Activated CD8-positive, alpha-beta memory T cell treated with anti-CD3 and anti-CD28 coated beads for 4 hours (primary cell): Measurements from ENCODE around the gene CTNNBL1.
"Not testable (repeated sequence)": the region's sequence is repeated elsewhere in the genome, so short reads cannot be mapped to it uniquely, and the experiment has no call there.

Source experiments
- DNase-seq, 2 donors: peaks; one replicate each; pipeline ENCODE4 v3.0.0-alpha.2; 2020; ENCODE audit warnings: low read depth in 2 of 2

CTNNBL1 gene

DNA sequence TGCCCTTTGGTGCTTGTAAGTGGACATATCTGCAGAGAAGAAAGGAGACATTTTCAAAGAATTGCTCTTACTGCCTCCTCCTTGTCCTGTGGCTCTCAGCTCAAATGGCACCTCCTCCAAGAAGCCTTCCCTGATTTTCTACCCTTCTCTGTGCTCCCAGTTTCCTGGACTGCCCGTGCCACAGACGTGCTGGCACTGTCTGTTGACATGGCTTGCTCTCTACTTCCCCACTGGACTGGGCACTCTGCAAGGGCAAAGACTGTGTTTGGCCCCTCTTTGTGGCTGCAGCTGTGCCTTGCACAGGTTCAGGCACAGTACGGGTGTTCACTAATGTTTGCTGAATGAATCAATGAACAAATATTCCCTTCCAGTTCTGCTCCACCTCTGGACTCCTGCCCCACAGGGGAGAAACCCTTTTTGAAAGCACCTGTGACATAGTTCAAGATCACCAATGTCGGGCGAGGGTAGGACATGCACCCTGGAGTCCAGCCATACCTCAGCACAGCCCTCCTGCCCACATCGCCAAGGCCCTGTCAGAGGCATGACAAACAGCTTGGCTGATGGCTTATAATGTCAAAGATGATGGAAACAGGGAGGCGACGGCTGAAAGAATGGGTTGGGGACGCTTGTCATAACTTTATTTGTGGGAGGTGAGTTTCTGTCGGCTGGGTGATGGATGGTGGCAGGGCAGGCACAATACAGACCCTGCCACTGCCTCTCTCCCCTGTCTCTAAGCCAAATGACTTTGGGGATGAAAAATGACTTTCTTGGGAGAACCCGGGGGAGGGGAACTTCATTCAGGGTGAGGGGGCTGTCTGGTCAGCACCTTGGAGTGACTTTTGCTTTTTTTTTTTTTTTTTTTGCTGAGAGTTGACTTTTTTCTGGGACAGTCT lies 15.6 kb upstream of the CTNNBL1 start:
- DNase-seq, result no peak

DNA sequence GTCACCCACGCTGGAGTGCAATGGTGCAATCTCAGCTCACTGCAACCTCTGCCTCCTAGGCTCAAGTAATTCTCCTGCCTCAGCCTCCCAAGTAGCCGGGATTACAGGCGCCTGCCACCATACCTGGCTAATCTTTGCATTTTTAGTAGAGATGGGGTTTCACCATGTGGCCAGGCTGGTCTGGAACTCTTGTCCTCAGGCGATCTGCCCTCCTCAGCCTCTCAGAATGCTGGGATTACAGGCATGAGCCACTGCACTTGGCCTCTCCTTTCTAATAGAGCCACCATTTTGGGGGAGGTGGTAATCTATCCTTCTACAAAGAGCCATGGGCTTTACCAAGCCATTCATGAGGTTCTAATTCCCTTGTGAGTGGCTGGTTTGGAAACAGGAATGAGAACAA lies 14.1 kb upstream of the CTNNBL1 start:
- DNase-seq, result not testable (repeated sequence)

DNA sequence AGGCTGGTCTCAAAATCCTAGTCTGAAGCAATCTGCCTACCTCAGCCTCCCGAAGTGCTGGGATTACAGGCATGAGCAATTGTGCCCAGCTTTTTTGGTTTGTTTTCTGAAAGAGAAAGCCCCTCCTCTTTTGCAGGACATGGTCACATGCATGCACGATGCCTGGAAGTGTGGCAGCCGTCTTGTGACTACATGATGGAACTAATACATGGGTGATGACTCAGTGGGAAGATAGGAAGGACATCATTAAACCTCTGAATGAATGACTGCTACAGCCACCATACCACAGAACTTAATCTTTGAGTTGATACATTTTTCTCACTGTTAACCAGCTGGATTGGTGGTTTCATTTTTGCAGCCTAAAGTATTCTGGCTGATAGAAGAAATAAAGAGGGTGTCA lies 13.4 kb upstream of the CTNNBL1 start:
- no peak for DNase-seq

DNA sequence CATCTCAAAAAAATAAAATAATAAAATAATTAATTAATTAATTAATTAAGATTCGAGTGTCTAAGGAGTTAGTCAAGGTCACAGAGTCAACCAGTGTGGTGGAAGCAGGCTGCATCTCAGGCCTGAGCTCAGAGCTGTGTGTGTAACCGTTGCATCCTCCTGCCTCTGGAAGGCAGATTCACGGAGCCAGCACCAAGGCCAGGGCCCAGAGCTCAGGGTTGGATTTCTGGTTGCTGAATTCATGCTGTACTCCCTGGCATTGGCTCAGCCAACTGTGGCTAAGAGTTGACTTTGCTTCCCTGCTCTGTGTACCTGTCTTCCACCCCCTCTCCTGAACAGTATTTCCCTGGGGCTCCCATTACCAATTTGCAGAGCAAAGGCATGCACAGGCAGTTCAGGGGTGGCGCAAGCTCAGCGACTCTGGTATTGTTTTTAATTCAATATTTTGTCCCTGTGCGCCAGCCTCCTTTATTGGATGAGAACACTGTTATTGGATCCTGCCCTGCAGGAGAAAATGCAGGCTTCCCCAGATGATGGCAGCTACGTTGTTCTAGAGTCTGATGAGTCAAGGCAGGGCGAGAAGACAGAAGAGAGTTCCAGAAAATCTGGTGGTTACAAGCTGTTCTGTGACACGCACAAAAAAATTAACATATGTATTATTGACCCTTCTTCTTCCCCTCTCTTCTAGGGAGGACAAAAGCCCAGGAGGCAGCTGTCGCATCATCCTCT lies 12.3 kb upstream of the CTNNBL1 start:
- no peak for DNase-seq

DNA sequence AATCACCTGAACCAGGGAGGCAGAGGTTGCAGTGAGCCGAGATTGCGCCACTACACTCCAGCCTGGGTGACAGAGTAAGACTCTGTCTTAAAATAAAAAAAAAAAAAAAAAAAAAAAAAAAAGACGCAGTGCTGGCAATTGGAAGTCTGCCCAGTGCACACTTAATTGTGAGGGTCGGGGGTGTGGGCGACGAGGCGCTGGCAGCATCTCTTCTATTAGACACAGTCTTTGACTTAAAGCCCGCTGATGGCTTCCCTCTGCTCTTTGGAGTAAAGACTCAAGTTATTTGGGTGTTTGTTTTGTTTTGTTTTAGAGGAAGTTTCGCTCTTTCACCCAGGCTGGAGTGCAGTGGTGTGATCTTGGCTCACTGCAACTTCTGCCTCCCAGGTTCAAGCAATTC lies 10.7 kb upstream of the CTNNBL1 start:
- DNase-seq, result not testable (repeated sequence)

DNA sequence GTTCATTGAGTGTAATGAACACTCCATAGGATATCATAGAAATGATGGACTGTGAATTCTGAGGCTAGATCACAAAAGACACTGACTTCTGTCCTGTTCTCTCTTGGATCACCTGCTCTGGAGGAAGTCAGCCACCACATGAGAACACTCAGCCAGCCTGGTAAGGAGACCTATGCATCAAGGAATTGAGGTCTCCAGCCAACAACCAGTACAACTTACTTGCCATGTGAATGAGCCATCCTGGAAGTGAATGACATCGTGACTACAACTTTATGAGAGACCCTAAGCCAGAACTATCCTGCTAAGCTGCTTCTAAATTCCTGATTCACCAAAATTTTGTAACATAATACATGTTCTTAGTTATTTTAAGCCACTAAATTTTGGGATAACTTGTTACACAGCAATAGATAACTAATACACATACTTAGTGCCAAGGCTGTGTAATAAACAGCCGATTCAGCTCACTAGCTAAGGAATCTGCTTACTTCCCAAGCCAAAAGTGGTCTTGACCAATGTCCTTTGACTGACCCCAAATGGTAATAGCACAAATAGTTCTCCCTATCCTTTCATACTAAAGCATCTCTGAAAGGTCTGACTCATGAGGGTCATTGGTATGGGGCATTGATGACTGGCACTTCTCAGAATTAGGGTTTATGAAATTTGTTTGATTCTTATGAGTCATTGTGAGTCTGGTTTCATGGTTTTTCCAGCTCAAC lies 6.9 kb upstream of the CTNNBL1 start:
- no peak for DNase-seq

DNA sequence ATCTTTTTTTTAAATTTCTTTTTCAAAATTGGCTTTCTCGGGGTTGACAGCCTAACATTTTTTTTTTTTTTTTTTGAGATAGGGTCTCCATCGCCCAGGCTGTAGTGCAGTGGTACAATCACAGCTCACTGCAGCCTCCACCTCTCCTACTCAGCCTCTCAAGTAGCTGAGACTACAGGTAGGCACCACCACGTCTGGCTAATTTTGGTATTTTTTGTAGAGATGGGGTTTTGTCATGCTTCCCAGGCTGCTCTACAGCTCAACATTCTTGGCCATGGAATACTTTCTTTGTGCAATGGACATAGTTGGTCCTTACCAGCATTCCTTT lies 6.4 kb upstream of the CTNNBL1 start:
- DNase-seq, result no peak

DNA sequence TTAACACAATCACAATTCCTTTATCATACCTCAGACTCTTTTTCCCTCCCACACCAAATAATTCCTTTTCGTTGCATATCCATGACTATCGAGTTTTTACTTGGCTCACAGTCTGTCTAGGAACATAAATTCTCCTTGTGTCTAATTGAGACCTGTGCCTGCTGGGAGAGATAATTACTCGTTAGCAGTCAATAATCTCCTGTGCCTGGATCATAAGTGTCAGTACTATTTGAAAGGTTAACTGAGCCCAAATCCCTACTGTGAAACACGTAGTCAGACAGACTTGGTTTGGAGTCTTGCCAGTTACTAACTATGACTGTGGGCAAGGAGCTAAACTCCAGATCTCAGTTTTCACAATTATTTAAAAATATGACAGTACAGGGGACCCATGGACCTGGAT lies 5.7 kb upstream of the CTNNBL1 start:
- DNase-seq, result no peak

DNA sequence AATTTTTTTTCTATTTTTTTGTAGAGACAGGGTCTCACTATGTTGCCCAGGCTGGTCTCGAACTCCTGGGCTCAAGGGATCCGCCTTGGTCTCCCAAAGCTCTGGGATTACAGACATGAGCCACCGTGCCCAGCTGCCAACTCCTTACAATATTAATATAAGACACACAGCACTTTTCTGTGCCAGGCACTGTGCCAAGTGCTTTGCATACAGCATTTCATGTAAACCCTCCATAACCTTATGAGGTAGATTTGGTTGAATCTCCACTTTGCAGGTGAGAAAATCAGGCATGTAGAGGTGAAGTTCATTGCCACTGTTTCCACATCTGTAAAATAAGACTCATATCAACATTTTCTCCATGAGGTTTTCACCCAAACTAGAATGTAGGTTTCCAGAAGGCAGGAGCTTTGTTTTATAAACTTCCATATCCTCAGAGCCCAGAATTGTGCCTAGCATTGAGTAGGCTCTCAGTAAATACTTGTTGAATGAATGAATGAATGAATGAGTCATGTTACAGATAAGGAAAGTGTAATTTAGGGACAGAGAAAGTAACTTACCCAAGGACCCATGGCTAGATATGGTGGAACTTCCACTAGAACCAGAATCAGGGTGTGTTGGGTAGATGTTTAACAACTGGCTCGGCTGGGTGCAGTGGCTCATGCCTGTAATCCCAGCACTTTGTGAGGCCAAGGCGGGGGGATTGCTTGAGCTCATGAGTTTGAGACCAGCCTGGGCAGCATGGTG lies 3.0 kb upstream of the CTNNBL1 start:
- DNase-seq, result no peak

DNA sequence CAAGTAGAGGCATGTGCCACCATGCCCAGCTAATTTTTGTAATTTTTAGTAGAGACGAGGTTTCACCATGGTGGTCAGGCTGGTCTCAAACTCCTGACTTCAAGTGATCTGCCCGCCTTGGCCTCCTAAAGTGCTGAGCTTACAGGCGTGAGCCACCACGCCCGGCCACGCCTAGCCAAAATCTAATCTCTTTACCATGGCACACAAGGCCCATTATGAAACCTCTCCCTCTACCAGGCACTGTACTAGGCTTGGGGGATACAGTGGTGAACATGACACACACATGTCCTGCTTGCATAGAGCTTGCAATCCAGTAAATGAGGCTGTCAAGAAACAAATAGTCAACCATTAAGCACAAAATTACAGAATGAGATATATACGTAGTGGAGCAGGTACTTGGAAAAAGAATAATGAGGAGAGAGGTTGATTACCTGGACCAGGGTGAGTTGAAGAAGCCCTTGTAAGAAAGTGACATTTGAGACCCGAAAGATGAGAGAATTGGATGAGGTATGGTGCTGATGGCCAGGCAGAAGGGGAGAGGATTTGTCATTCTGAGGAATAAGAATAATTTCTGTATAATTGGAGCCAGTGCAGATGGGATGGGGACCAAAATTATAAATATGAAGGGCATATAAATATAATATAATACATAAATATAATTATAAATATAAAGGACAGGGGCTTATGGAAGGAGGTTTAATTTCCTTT lies 1.2 kb upstream of the CTNNBL1 start:
- DNase-seq, result no peak

DNA sequence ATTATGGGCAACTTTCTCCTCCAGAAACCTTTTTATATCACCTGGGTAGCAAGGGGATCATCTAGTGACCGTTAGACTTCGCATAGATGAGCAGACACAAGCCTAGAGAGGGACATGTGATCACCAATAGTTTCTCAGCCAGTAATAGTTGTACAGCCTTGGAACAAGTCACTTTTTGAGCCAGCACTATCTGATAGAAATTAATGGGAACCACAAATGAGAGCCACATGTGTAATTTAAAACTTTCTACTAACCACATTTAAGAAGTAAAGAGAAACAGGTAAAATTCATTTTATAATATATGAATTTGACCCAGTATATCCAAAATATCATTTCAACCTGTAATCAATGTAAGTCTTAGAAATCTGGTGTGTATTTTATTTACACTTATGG lies 592 bp upstream of the CTNNBL1 start:
- no peak for DNase-seq

DNA sequence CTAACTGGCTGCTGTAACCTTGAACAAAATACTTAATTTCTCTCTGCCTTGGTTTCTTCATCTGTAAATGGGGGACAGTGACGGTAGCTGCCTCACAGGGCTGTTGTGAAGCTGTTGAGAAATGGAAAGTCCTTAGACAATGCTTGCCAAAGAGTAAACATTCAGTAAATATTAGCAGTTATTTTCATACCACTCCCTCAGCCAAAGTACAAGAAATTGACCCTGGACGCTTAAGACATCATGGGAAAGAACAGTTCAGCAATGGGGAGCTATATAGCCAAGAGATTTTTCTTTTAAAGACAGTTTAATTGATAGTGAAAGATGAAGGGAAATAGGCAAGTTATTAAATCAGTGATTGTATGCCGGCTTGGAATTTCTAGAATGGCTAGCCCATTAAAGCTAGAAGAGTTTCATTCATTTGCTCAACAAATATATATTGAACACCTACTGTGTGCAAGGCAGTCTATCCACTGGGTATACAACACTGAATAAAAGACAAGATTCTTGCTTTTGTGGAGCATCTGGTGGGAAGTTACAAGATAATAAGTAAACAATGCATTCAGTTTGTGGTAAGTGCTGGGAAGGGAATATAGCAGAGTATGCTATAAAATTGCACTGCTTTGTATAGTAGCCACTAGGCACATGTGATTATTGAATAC lies 2.0 kb downstream of the CTNNBL1 start:
- no peak for DNase-seq

DNA sequence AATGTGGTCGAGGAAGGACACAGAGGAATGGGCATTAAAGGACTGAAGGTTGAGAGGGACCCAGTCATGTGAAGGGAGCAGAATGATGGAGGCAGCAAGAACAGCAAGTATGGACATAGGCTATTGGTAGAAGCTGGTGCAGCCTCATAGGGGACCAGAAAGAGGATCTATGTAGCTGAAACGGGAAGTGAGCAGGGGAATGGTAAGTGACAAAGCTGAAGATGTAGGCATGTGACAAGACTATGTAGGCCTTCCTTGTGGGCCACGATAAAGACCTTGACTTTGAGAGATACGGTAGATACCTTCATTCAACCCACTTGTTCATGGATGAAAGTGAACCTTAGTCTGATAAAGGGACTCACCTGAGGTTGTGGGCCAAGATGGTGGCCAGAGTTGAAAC lies 3.5 kb downstream of the CTNNBL1 start:
- no peak for DNase-seq

DNA sequence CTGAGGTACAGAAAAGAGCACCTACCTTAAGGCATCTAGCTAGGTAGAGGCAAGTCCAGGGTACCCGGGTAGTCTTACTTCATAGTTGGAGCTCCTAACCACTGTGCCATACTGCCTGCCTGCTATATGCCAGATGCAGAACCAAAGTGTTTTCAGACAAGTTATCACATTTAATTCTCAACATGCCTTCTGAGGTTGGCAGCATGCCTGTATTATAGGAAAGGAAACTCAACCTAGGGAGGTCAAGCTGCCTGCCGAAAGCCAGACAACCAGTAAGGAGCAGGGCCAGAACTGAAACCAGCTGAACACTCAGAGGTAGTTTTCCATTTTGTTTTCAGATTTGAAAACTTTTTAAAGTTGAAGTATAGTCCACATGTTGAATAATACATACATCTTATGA lies 5.4 kb downstream of the CTNNBL1 start:
- no peak for DNase-seq

DNA sequence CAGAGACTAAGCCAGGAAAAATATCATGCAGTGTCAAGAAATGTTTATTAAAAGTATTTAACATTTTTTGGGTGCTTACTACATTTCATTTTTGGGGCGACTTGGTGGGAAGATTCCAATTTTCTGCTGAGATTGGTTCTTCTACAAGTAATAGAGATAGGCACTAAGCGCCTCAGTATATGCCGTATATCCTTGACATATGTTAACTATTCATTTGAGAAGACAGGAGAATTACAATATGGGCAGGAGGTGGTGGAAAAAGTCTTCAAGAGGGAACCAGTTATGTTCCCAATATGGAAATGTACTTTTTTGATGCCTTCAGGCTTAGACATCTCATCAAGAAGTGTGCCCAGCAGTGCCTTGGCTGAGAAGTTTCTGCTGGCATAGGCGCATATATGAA lies 6.5 kb downstream of the CTNNBL1 start:
- DNase-seq, result no peak

DNA sequence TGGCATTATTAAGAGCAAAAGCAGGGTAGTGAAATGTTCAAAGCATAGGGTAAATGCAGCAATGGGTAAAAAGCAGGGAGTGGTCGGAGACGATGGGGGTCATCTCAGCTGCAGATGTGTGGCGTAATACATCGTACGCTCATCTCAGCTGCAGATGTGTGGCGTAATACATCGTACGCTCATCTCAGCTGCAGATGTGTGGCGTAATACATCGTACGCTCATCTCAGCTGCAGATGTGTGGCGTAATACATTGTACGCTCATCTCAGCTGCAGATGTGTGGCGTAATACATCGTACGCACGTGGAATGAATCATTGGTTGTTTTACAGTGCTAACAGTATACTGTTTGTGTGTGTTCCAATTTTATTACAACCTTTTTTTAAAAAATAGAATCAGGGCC lies 7.8 kb downstream of the CTNNBL1 start:
- DNase-seq, result not testable (repeated sequence)

DNA sequence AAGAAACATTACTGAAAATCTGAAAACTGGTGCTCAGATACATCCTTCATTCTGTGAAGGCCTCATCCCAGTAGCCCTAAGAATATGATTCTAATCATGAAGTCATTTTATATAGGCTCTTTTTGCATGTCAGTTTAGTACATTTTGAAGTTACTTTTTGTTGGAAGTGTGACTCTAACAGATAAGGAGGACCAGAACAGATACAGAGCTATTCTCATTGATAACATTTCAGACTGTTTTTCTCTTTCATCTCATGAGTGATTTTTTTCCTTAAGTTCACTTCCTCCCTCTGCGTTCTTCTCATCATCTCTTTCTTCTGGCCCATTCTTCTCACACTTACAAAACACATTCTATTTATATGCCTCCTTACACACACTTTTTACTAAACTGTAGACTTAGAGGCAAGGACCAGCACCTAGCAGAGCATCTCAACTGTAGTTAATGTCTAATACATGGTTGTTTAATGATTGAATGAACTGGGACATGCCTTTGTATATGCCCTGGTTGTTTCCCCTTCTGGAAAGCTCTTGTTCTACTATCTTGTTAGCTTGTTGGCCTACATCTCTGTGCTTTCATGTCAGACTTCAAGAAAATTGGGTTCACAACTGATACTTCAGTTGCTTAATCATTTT lies 8.7 kb downstream of the CTNNBL1 start:
- DNase-seq, result no peak

DNA sequence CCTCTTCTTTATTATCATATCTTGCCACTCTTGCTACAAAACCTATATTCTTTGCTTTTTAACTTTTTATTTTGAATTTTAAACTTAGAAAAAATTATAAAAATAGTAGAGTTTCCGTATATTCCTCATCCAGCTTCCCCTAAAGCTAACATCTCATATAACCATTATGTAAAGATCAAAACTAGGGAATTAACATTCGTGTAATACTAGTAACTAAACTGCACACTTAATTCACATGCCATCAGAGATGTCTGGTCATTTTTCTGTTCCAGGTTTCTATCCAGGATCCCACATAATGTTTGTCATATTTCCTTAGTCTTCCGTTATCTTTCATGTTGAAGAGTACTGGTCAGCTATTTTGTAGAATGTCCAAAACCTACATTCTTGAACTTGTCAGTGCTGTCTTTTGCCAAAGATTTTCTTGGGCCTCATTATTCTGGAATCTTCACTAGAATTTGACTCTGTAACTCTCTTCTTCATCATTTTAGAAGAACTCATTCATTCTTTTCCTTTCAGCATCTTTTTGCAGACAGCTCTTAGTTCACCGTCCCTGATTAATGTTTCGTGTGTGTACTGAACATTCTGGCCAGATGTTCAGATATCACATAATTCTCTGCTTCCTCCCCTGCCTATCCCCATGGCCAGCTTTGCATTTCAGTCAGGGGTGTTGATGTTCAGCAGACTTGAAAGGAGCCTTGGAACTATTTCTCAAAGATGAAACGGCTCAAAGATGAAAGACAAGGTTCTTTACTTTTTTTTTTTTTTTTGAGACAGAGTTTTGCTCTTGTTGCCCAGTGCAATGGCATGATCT lies 9.4 kb downstream of the CTNNBL1 start:
- DNase-seq, result no peak

DNA sequence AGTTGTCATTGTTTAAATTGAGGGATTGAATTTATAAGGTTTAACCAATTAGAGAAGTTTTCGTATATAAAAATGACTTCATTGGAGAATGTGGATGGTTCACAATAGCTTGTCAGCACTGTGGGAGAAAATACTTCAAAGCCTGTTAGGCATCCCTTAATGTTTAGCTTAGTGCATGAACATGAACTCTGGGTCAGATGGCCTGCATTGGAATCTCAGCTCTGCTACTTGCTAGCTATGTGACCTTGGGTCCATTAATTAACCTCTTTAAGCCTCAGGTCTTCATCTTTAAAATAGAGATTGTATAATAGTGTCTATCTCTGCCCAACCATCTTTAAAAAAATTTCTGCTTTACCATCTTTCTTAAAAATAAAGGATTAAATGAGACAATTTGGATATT lies 11.1 kb downstream of the CTNNBL1 start:
- DNase-seq, result no peak

DNA sequence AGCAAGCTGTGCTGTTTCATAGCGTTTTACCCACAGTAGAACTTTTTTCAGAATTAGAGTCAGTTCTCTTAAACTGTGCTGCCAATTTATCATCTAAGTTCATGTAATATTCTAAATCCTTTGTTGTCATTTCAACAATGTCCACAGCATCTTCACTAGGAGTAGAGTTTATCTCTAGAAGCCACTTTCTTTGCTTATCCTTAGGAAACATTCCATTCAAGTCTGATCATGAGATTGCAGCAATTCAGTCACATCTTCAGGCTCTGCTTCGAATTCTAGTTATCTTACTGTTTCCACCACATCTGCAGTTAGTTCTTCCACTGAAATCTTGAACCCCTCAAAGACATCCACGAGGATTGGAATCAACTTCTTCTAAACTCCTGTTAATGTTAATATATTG lies 12.5 kb downstream of the CTNNBL1 start:
- DNase-seq, result no peak
